ENCODE results near the gene LDLRAP1.

GRCh38 chr1:25505656-25506385, 37.6 kb upstream of the LDLRAP1 start:
- no peak for TF ChIP-seq CTCF (IDR thresholded peaks at IDR 0.05)
- no peak for TF ChIP-seq POLR2A (IDR thresholded peaks at IDR 0.05)
